Activated CD4-positive, alpha-beta memory T cell treated with anti-CD3 and anti-CD28 coated beads, Interleukin-2, amount 10 ng/mL, durations not matched to agents 7 days and 5 days (primary cell): Measurements from ENCODE around the gene GOLGA6L6. TPM values are rescaled to one million over a fixed set of nuclear protein-coding genes. Genes with fewer than 3 reads are reported as not detected.
"Not testable (repeated sequence)": the region's sequence is repeated elsewhere in the genome, so short reads cannot be mapped to it uniquely, and the experiment has no call there.

ENCODE experiments used
- CTCF ChIA-PET: fragments of 350-600 bp; sonication (Branson Sonifier 250); formaldehyde crosslinking; loops from one replicate; lab custom pipeline; 2021; ENCODE audit warnings: antibody characterized with exemption, inconsistent platforms; lab: Charles Lee
- POLR2A ChIA-PET: fragments of 350-600 bp; sonication (Branson Sonifier 250); formaldehyde crosslinking; loops from one replicate; lab custom pipeline; 2021; ENCODE audit warnings: antibody characterized with exemption; lab: Charles Lee
- DNase-seq: peaks from one replicate; pipeline ENCODE4 v3.0.0-alpha.2; 2020
- H3K27ac Mint-ChIP-seq: one replicate; pipeline ENCODE4 v1.8.0; 2021; ENCODE audit warnings: mild to moderate bottlenecking, mixed read lengths
- H3K27me3 Mint-ChIP-seq: one replicate; pipeline ENCODE4 v1.8.0; 2021; ENCODE audit warnings: mixed read lengths
- H3K36me3 Mint-ChIP-seq: one replicate; pipeline ENCODE4 v1.8.0; 2021; ENCODE audit warnings: low read depth, mixed read lengths
- H3K4me1 Mint-ChIP-seq: one replicate; pipeline ENCODE4 v1.8.0; 2021; ENCODE audit warnings: mixed read lengths
- H3K4me3 Mint-ChIP-seq: one replicate; pipeline ENCODE4 v1.8.0; 2021; ENCODE audit warnings: mild to moderate bottlenecking, mixed read lengths
- H3K9me3 Mint-ChIP-seq: one replicate; pipeline ENCODE4 v1.8.0; 2021; ENCODE audit warnings: mixed read lengths
- total RNA-seq, 2 experiments: library from RNA; stranded (reverse); gene quantifications; one replicate each; pipeline ENCODE4 v1.2.3, GENCODE V29; 2021

GOLGA6L6 gene, protein sequence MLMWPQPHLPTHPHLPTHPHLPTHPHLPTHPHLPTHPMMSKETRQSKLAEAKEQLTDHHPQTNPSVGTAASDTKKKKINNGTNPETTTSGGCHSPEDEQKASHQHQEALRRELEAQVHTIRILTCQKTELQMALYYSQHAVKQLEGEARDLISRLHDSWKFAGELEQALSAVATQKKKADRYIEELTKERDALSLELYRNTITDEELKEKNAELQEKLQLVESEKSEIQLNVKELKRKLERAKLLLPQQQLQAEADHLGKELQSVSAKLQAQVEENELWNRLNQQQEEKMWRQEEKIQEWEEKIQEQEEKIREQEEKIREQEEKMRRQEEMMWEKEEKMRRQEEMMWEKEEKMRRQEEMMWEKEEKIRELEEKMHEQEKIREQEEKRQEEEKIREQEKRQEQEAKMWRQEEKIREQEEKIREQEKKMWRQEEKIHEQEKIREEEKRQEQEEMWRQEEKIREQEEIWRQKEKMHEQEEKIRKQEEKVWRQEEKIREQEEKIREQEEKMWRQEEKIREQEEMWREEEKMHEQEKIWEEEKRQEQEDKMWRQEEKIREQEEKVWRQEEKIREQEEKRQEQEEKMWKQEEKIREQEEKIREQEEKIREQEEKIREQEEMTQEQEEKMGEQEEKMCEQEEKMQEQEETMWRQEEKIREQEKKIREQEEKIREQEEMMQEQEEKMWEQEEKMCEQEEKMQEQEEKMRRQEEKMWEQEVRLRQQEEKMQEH
- not detected for total RNA-seq

DNA sequence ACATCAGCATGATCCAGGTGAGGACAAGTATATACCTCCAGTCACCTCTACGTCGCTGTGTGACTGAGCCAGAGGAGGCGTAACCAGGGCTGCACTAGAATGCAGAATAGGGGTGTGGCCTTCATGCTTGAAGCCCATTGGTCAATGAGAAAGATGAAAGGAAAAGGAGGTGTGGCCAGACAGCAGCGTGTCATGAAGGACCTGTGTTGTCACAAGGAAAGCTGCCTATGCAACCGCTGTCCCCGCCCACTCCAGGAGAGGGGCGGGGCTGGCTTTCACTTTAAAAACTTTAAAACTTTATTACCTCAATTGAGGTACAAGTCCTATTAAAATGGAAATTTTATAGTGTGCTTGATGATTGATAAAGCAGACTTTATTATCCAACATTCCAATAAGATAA lies at the start of gene GOLGA6L6:
GOLGA6L6 (minus strand) TSS at position 101 of the 400 bp plus-strand sequence; CDS start at position 10, 91 bp downstream.
- H3K36me3 Mint-ChIP-seq, H3K27me3 Mint-ChIP-seq, DNase-seq, H3K4me3 Mint-ChIP-seq, POLR2A ChIA-PET, H3K4me1 Mint-ChIP-seq, H3K27ac Mint-ChIP-seq, CTCF ChIA-PET, H3K9me3 Mint-ChIP-seq: not testable (repeated sequence)

DNA sequence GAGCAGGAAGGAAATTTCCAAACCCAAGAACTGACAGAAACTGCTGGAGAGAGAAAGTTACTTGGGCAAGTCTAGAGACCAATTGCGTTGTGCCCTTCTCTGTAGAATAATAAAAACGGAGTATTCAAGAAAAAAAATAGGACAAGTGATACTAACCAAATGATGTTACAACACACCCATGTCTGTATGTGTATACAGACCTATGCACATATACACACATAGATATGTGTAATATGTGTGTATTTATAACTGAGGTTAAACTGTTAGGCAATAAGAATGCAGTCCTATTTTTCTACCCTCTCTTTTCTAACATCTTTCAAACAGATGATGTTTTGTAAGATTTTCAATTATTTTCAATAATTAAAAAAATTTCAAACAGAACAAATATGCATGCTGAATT lies 48.5 kb upstream of the GOLGA6L6 start:
- H3K4me1 Mint-ChIP-seq, H3K4me3 Mint-ChIP-seq, H3K27ac Mint-ChIP-seq, DNase-seq, POLR2A ChIA-PET, H3K36me3 Mint-ChIP-seq, H3K27me3 Mint-ChIP-seq, H3K9me3 Mint-ChIP-seq, CTCF ChIA-PET: not testable (repeated sequence)

DNA sequence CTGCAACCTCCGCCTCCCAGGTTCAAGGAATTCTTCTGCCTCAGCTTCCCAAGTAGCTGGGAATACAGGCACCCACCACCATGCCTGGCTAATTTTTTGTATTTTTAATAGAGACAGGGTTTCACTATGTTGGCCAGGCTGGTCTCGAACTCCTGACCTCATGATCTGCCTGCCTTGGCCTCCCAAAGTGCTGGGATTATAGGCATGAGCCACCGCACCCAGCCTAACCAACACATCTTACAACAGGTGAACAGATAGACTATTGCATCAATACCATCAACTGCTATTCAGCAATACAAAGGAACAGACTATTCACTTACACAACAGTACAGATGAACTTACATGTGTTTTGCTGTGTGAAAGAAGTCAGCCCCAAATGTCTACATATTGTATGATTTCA lies 45.2 kb upstream of the GOLGA6L6 start:
- DNase-seq, H3K9me3 Mint-ChIP-seq, POLR2A ChIA-PET, H3K27ac Mint-ChIP-seq, H3K4me3 Mint-ChIP-seq, H3K36me3 Mint-ChIP-seq, CTCF ChIA-PET, H3K27me3 Mint-ChIP-seq, H3K4me1 Mint-ChIP-seq: not testable (repeated sequence)

DNA sequence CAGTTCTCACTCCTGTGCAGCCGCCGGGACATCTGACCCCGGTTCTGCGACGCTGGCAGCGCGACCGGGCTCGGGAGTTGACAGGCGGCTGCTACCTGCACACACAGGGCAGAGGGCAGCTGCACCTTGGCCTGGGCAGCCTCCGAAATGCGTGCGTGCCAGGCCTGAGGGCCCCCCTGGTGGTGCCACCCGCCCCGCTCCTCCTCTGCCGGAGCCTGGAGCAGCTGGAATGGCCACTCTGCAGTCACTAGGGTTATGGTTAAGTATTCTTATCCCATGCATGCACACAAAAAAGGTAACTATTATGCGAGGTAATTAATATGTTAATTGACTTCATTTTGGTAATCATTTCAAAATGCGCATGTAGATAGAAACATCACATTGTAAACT lies 41.1 kb upstream of the GOLGA6L6 start:
- H3K4me3 Mint-ChIP-seq, CTCF ChIA-PET, DNase-seq, H3K36me3 Mint-ChIP-seq, H3K9me3 Mint-ChIP-seq, H3K27ac Mint-ChIP-seq, H3K27me3 Mint-ChIP-seq, H3K4me1 Mint-ChIP-seq, POLR2A ChIA-PET: not testable (repeated sequence)

DNA sequence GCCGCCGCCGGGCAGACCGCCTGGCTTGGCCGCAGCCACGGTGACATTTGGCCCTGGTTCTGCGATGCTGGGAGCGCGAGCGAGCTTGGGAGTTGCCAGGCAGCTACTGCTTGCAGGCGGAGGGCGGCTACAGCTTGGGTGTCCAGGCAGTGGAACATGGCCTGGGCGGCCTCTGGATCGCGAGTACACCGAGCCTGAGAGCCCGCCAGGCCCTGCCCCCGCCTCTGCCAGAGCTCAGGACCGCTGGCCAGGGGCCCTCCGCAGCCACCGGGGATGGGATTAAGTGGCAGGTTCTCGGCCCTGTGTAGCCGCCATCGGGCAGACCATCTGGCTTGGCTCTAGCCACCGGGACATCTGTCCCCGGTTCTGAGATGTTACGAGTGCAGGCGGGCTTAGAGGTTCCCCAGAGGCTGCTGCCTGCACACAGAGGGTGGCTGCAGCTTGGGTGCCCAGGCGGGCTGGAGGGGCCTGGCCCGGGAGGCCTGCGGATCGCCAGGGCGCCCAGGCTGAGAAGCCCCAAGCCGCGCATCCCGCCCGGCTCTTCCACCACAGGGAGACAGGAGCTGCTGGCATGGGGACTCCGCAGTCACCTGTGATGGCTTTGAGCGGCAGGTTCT lies 40.6 kb upstream of the GOLGA6L6 start:
- H3K36me3 Mint-ChIP-seq, CTCF ChIA-PET, H3K4me3 Mint-ChIP-seq, DNase-seq, H3K4me1 Mint-ChIP-seq, H3K27me3 Mint-ChIP-seq, H3K27ac Mint-ChIP-seq, POLR2A ChIA-PET, H3K9me3 Mint-ChIP-seq: not testable (repeated sequence)

DNA sequence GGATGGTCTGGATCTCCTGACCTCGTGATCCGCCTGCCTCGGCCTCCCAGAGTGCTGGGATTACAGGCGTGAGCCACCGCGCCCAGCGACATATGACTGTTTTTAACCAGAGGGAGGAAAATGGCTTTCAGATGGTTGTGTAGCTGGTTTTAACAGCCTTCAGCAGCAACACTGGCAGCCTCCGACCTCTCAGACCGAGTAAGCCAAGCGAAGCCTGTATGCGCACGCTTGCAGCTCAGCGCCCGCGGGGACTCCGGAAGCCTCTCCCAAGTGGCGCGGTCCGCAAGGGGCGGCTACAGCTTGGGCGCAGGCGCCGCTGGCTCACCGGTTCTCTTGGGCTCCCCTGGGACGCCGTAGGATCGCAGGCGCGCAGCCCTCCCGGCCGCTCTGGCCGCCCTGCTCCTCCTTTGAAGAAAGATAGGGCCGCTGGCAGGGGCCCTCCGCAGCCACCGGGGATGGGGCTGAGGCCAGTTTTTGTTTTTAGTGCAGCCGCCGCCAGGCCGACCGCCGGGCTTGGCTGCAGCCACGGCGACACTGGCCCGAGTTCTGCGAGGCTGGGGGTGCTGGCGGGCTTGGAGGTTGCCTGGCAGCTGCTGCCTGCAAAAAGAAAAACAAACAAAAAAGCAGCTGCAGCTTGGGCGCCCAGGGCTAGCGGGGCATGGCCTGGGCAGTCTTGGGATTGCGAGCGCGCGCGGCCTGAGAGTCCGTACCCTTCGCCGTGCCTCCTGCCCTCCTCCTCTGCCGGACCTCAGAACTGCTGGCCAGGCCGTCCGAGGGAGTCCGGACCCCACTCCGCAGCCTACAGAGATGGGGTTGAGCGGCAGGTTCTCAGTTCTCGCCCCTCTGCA lies 39.9 kb upstream of the GOLGA6L6 start:
- POLR2A ChIA-PET, H3K4me1 Mint-ChIP-seq, H3K27me3 Mint-ChIP-seq, H3K36me3 Mint-ChIP-seq, DNase-seq, CTCF ChIA-PET, H3K27ac Mint-ChIP-seq, H3K9me3 Mint-ChIP-seq, H3K4me3 Mint-ChIP-seq: not testable (repeated sequence)

DNA sequence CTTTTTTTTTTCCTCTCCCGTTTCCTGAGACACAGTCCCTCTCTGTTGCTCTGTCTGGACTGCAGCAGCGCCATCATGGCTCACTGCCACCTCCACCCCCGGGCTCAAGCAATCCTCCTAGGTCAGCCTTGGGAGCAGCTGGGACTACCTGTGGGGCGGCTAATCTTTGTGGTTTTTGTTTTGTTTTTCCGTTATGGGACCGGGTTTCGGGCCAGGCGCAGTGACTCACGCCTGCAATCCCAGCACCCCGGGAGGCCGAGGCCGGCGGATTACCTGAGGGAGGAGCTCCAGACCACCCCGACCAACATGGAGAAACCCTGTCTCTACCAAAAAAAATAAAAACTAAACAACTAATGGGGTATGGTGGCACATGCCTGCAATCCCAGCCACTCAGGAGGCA lies 38.1 kb upstream of the GOLGA6L6 start:
- H3K27ac Mint-ChIP-seq, H3K4me3 Mint-ChIP-seq, H3K4me1 Mint-ChIP-seq, H3K9me3 Mint-ChIP-seq, H3K27me3 Mint-ChIP-seq, POLR2A ChIA-PET, H3K36me3 Mint-ChIP-seq, CTCF ChIA-PET, DNase-seq: not testable (repeated sequence)

DNA sequence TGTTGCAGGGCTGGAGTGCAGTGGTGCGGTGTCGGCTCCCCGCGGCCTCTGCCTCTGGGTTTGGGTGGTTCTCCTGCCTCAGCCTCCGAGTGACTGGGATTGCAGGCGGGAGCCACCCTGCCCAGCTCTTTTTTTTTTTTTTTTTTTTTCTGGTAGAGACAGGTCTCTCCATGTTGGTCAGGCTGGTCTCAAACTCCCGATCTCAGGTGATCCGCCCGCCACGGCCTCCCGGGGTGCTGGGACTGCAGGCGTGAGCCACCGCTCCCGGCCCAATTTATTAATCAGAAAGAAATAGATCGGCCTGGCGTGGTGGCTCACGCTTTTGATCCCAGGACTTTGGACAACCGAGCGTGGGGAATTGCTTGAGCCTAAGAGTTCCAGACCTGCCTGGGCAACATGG lies 9.7 kb upstream of the GOLGA6L6 start:
- H3K4me3 Mint-ChIP-seq, H3K4me1 Mint-ChIP-seq, H3K27me3 Mint-ChIP-seq, H3K27ac Mint-ChIP-seq, POLR2A ChIA-PET, CTCF ChIA-PET, H3K9me3 Mint-ChIP-seq, H3K36me3 Mint-ChIP-seq, DNase-seq: not testable (repeated sequence)

DNA sequence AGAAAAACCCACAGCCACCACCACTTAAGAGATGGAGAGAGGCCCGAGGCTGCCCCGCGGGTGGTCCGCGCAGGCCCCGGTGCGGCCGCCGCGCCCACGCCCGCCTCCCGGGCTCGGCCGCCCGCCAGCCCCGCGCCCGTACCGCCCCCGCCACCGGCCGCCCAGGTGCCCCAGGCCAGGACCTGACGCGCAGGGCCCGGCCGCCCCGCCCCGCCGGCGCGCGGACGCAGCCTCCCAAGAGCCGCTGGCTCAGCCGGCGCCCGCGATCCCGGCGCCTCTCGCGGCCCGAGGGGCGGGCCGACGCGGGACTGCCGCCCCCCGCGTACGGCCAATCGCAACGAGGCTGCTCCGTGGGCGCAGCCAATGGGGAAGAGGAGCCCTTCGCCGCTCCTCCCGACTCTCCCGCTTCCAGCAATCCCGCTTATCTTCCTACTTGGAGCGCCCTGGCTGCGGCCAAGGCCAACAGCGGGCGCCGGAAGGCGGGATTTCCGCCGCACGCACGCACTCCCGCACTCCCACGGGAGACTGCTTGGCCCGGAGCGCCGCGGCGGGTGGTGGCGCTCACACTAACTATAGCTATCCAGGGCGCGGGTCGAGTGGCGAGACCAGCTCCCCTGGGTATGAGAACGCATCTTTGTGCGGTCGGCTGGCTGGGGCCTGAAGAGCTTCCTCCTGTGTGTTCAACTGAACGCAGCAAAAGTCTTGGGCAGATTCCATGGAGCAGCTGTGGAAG lies 35.5 kb downstream of the GOLGA6L6 start:
- H3K9me3 Mint-ChIP-seq, H3K4me3 Mint-ChIP-seq, H3K4me1 Mint-ChIP-seq, CTCF ChIA-PET, H3K27me3 Mint-ChIP-seq, H3K27ac Mint-ChIP-seq, H3K36me3 Mint-ChIP-seq, DNase-seq, POLR2A ChIA-PET: not testable (repeated sequence)

DNA sequence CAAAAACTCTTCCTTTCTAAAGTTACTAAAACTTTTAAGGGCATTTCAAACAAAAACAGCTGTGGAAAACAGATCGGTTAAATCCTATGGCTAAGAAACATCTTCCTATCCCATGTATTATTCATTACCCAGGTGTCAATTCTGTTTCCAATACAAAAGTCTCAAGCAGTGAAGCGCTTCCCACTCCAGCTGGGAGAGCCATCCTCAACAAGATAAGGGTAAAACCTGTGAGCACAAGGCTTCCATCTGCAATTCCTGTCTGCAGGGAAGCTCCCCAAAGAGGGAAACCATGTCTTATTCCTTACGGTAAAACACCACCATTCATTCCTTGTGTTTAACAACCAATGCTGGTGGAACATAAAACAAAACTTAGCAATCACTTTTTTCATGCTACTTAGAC lies 38.8 kb downstream of the GOLGA6L6 start:
- H3K4me3 Mint-ChIP-seq, DNase-seq, H3K27me3 Mint-ChIP-seq, H3K27ac Mint-ChIP-seq, H3K4me1 Mint-ChIP-seq, H3K9me3 Mint-ChIP-seq, POLR2A ChIA-PET, CTCF ChIA-PET, H3K36me3 Mint-ChIP-seq: not testable (repeated sequence)

DNA sequence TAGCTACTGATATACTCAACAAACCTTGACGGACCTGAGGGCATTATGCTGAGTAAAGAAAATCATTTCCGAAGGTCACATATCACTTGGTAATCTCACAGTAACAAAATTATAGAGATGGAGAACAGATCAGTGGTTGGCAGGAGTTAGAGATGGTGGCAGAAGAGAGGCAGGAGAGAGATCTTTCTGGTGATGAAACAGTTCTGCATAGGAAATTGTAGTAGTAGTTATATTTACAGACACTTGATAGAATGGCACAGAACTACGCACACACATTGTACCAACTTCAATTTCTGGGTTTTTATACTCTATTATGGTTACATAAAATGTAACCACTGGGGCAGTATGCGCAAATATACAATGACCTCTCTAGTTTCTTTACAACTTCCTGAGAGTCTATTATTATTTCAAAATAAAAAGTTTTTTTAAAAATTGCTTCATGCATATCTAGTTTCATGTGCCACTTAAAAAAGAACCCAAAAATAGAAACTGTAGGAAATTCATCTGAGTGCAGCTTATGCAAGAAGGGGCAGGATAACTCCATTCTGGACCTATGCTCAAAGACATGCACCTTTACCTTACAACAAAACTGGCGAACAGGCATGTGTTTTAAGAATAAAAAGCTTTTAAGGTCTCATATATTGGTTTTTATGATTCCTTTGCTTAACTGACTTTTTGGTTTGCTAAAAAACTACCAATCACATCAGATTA lies 39.9 kb downstream of the GOLGA6L6 start:
- H3K4me3 Mint-ChIP-seq, DNase-seq, H3K27ac Mint-ChIP-seq, H3K36me3 Mint-ChIP-seq, H3K27me3 Mint-ChIP-seq, POLR2A ChIA-PET, H3K9me3 Mint-ChIP-seq, H3K4me1 Mint-ChIP-seq, CTCF ChIA-PET: not testable (repeated sequence)

DNA sequence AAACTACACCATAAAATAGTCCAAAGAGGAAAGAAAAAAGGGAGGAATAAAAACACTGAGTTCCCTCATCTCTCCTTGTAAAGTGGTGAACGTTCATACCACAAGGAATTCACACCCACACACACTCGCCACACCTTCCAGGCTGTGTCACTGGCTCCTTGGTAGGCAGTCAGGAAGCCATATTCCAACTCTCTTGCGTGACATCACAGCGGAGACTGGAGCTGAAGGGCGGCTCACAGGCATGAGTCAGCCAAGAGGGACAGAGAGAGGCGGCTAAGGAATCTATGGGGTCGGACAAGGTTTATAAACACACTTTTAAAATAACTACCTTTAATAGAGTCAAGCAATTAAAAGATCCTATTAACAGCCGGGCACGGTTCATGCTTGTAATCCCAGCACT lies 43.8 kb downstream of the GOLGA6L6 start:
- H3K9me3 Mint-ChIP-seq, H3K36me3 Mint-ChIP-seq, H3K4me1 Mint-ChIP-seq, H3K4me3 Mint-ChIP-seq, H3K27me3 Mint-ChIP-seq, H3K27ac Mint-ChIP-seq, POLR2A ChIA-PET, CTCF ChIA-PET, DNase-seq: not testable (repeated sequence)
